ENCODE measurements around the gene VWA1. TPM values are rescaled to one million over a fixed set of nuclear protein-coding genes. Genes with fewer than 3 reads are reported as not detected.

The VWA1 gene, protein sequence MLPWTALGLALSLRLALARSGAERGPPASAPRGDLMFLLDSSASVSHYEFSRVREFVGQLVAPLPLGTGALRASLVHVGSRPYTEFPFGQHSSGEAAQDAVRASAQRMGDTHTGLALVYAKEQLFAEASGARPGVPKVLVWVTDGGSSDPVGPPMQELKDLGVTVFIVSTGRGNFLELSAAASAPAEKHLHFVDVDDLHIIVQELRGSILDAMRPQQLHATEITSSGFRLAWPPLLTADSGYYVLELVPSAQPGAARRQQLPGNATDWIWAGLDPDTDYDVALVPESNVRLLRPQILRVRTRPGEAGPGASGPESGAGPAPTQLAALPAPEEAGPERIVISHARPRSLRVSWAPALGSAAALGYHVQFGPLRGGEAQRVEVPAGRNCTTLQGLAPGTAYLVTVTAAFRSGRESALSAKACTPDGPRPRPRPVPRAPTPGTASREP
- total RNA-seq = 100 to 1,000 TPM in 2 of 4 donors, 10 to 100 TPM in 2; 59.8 to 137 (median 96.4) TPM

- ATAC-seq = peak; percentile 71
- H3K4me1 ChIP-seq = peaks cover 0 to 95% (median 71%) of the 10 kb centered on the region in 3 donors
- WGBS, 2 donors (ENCODE audit: low coverage in 1 of 2) = 20% methylated on average over 1 of the region's 89 CpGs; no CpG with 5 or more reads in 1 of the 2 donors
- TF ChIP-seq POLR2A (IDR thresholded peaks at IDR 0.05) = peak in 1 of 2 donors; percentile 54
- peak in 1 of 4 experiments; percentile 4 for TF ChIP-seq CTCF (IDR thresholded peaks at IDR 0.05)
- TF ChIP-seq EP300 (IDR thresholded peaks at IDR 0.05) = no peak
- peak; percentile 54 for TF ChIP-seq POLR2AphosphoS5 (IDR thresholded peaks at IDR 0.05)
- peaks cover 0 to 19% of the 10 kb centered on the region in 2 donors for H3K36me3 ChIP-seq
- H3K27me3 ChIP-seq = no peaks in the 10 kb centered on the region
- H3K27ac ChIP-seq = peak within 1 kb of the TSS; percentile 79 to 97 (median 94)
- H3K9me3 ChIP-seq = no peaks in the 10 kb centered on the region
- peak within 1 kb of the TSS; percentile 34 to 71 for H3K4me3 ChIP-seq
Measured at GRCh38 chr1:1435106-1435903, at the start of gene VWA1. Gene VWA1 (plus strand): TSS chr1:1435690. CDS start chr1:1435749, 59 bp downstream.

GRCh38 chr1:1385931-1386330 is 49.6 kb upstream of the VWA1 start:
- Histone ChIP-seq H3K4me1 (peaks cover 0 to under 1% (median 0%) of the 10 kb centered on the region in 3 donors), H3K9me3 (no peaks in the 10 kb centered on the region), H3K36me3 (peaks cover 0 to 73% of the 10 kb centered on the region in 2 donors), H3K4me3 (no peak overlapping the region), H3K27me3 (no peaks in the 10 kb centered on the region), H3K27ac (no peak overlapping the region)
- no CpG with 5 or more reads among the region's 8 CpGs for WGBS, 2 donors (ENCODE audit: low coverage in 1 of 2)
- TF ChIP-seq POLR2AphosphoS5 (IDR thresholded peaks at IDR 0.05) (no peak), CTCF (IDR thresholded peaks at IDR 0.05) (no peak), POLR2A (IDR thresholded peaks at IDR 0.05) (no peak), EP300 (IDR thresholded peaks at IDR 0.05) (no peak)
- no peak for ATAC-seq

DNA sequence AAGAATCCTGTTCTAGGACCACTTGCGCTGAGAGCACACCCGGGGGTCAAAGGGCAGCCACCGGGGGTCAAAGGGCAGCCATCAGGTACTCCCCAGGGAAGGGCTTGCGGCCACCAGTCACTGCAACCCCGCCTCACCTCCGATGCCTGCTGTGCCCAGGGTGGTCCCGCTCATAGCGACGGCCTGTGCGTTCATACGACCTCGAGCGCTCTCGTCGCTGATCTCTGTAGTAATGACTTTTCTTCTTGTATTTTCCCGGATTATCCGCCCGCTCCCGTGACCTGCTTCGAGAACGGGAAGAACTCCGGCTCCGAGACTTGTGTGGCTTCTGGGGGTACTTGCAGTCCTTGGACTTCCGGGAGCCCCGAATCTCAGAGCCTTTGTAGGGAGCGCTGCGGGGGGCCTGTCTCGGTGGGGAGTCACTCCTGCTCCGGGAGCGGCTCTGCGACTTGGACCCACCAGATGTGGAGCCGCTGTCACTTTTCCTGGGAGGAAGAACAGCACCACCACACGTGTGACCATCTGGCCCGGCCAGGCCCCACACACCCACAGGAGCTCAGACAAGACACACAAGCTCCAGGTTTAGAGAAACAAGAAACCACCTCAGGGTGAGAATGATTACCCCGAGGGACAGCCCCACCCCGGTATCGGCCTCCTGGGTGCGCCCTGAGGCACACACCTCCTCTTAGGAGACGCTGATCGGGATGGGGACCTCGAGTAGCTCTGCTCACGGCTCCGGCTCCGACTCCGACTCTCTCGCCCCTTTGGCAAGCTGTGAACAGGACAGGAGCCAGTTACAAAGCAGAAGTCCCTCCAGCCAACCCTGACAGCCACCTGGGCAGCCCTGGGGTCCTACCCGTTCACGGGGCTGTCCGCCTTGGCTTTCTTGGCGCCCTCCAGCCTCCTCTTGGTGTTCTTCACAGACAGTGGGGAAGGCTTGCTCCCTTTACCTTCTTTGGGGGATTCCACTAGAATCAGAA is 48.1 kb upstream of the VWA1 start:
- no peak for TF ChIP-seq POLR2A (IDR thresholded peaks at IDR 0.05)
- TF ChIP-seq CTCF (IDR thresholded peaks at IDR 0.05) = no peak
- TF ChIP-seq EP300 (IDR thresholded peaks at IDR 0.05) = no peak
- TF ChIP-seq POLR2AphosphoS5 (IDR thresholded peaks at IDR 0.05) = no peak
- no peak for ATAC-seq
- 95 to 96% methylated on average over 4 to 21 of the region's 50 CpGs for WGBS, 2 donors (ENCODE audit: low coverage in 1 of 2)
- Histone ChIP-seq H3K4me1 (peaks cover 0 to 4% (median 0%) of the 10 kb centered on the region in 3 donors), H3K4me3 (no peak overlapping the region), H3K9me3 (no peaks in the 10 kb centered on the region), H3K27me3 (no peaks in the 10 kb centered on the region), H3K36me3 (peaks cover 0 to 78% of the 10 kb centered on the region in 2 donors), H3K27ac (no peak overlapping the region)

- no peak for ATAC-seq
- Histone ChIP-seq H3K9me3 (no peaks in the 10 kb centered on the region), H3K4me1 (peaks cover 0 to 11% (median 0%) of the 10 kb centered on the region in 3 donors), H3K4me3 (no peak overlapping the region), H3K27ac (no peak overlapping the region), H3K36me3 (peaks cover 0 to 85% of the 10 kb centered on the region in 2 donors), H3K27me3 (no peaks in the 10 kb centered on the region)
- TF ChIP-seq POLR2A (IDR thresholded peaks at IDR 0.05) = no peak
- no peak for TF ChIP-seq CTCF (IDR thresholded peaks at IDR 0.05)
- no peak for TF ChIP-seq POLR2AphosphoS5 (IDR thresholded peaks at IDR 0.05)
- no peak for TF ChIP-seq EP300 (IDR thresholded peaks at IDR 0.05)
- 91 to 100% methylated on average over 2 to 6 of the region's 16 CpGs for WGBS, 2 donors (ENCODE audit: low coverage in 1 of 2)
Measured at GRCh38 chr1:1388078-1388472, 47.4 kb upstream of the VWA1 start.
